Spleen (tissue), 11 donors: ENCODE results near the gene TM9SF4. TPM values are rescaled to one million over a fixed set of nuclear protein-coding genes. Genes with fewer than 3 reads are reported as not detected.

Experiments
- DNase-seq: peaks from one replicate; pipeline ENCODE4 v3.0.0-alpha.2; 2020
- H3K27ac ChIP-seq, 8 donors: fragments of 200-600 bp; sonication (generic) in 7 of 8; 1 replicate in 4 of 8; 2 replicates in 4 of 8; pipeline versions ENCODE4 v1.5.0 to v1.8.0; 2016 to 2021; ENCODE audit warnings: inconsistent platforms in 4 of 8, mild to moderate bottlenecking in 4 of 8, moderate library complexity in 1 of 8
- H3K27me3 ChIP-seq, 7 donors: fragments of 200-600 bp; sonication (generic) in 6 of 7; replicated peaks in 1 of 7; 1 replicate in 4 of 7; 2 replicates in 3 of 7; pipeline versions ENCODE4 v1.5.0 to v1.8.0; 2016 to 2021; ENCODE audit warnings: inconsistent platforms in 3 of 7, mild to moderate bottlenecking in 1 of 7
- H3K36me3 ChIP-seq, 6 donors: fragments of 200-600 bp; sonication (generic) in 5 of 6; 1 replicate in 4 of 6; 2 replicates in 2 of 6; pipeline versions ENCODE4 v1.5.0 to v1.8.0; 2016 to 2021; ENCODE audit warnings: inconsistent platforms in 2 of 6
- H3K4me1 ChIP-seq, 6 donors: fragments of 200-600 bp; sonication (generic) in 5 of 6; 1 replicate in 3 of 6; 2 replicates in 3 of 6; pipeline versions ENCODE4 v1.5.0 to v1.8.0; 2016 to 2021; ENCODE audit warnings: inconsistent platforms in 3 of 6
- H3K4me3 ChIP-seq, 8 donors: fragments of 200-600 bp; sonication (generic) in 7 of 8; 1 replicate in 4 of 8; 2 replicates in 4 of 8; pipeline versions ENCODE4 v1.5.0 to v1.8.0; 2016 to 2021; ENCODE audit warnings: inconsistent platforms in 4 of 8, mild to moderate bottlenecking in 4 of 8, moderate library complexity in 2 of 8
- H3K9me3 ChIP-seq, 8 donors: fragments of 200-600 bp; sonication (generic) in 7 of 8; 1 replicate in 4 of 8; 2 replicates in 4 of 8; pipeline versions ENCODE4 v1.5.0 to v1.8.0; 2016 to 2021; ENCODE audit warnings: inconsistent platforms in 4 of 8
- POLR2A ChIP-seq, 3 donors: fragments of 450-650 bp; IDR thresholded peaks; one replicate each; pipeline ENCODE4 v1.5.1; 2017; ENCODE audit warnings: antibody characterized with exemption in 3 of 3, mild to moderate bottlenecking in 1 of 3
- POLR2AphosphoS5 ChIP-seq, 3 donors: sonication (generic); formaldehyde crosslinking; IDR thresholded peaks; one replicate each; pipeline ENCODE4 v1.5.1; 2017; ENCODE audit warnings: antibody characterized with exemption in 3 of 3
- WGBS, 5 donors: extraction: QIAGEN DNeasy Blood & Tissue Kit in 3 of 5; methylation state at CpG; one replicate each; pipeline versions ENCODE4 v1.1.5 to v1.1.7; 2013 to 2018; 5-methylcytosine and 5-hydroxymethylcytosine counted together
- intact Hi-C: fragments of 100-400 bp; cut with DNase I; formaldehyde crosslinking; loops from one replicate; pipeline ENCODE4 v1.15.0; 2023; ENCODE audit warnings: low total_unique reads
- polyA plus RNA-seq, 3 donors: library from polyadenylated mRNA; stranded (reverse); fragments of 200-250 nt; gene quantifications; one replicate each; pipeline ENCODE4 v1.2.1, GENCODE V29; 2013
- total RNA-seq, 7 donors: library from RNA; depleted of rRNA in 3 of 7; stranded (reverse); fragments of >200 nt in 3 of 7; fragmentation: NEBNext Ultra II Directional in 4 of 7; extraction: Animal tissue kit (Norgen Biotek cat#: 25700) in 4 of 7; gene quantifications; one replicate each; pipeline versions ENCODE4 v1.1.0 to v1.2.1, GENCODE V29; 2016 to 2021
- TF ChIP-seq, protein P1 (sequence below), 11 experiments: fragments of 200-600 bp in 7 of 11; fragments of 450-650 bp in 4 of 11; sonication (generic) in 4 of 11; IDR thresholded peaks in 8 of 11; conservative IDR thresholded peaks in 3 of 11; 1 replicate in 7 of 11; 2 replicates in 4 of 11; pipeline versions ENCODE4 v1.4.0 to v1.8.0; 2016 to 2021; ENCODE audit warnings: antibody characterized with exemption in 11 of 11, inconsistent platforms in 4 of 11, mild to moderate bottlenecking in 1 of 11
- donor health status: healthy with polysubstance abuse.
- donor health status: DM: no; HTN: no; CAD: no; lungs with moderate emphysema.
- donor health status: DM: no; HTN: no; CAD: no.
- donor health status: Bipolar disorder and iron deficiency.
- donor health status: healthy.
- donor health status: DM: no; HTN: no; CAD: no.
- donor health status: DM: yes; HTN: yes; CAD: no.

Gene TM9SF4
- total and polyA plus RNA-seq, 10 donors = 12.0 to 58.3 (median 41.0) TPM

DNA sequence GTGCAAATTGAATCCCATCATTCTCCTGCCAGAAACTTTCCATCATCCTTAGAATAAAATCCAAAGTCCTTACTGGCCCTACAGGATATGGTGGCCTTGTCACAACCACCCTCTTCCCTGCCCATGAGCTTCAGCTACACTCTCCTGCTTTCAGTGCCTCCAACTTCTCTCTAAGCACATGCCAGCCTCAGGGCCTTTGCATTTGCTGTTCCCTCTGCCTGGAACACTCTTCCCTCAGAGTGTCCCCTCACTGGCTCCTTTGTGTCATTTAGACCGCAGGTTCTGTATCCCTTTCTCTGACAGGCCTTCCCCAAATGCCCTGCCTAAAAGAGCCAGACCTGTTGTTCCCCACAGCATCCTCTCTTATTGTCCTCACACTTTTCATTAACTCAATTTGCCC, 39.2 kb upstream of the TM9SF4 start:
- 69 to 95% (median 79%) methylated on average over 1 of the region's 1 CpG for WGBS, 5 donors
- no peak for DNase-seq
- peaks cover 0 to 70% (median 31%) of the 10 kb centered on the region in 6 donors for H3K4me1 ChIP-seq
- H3K36me3 ChIP-seq = peaks cover 0 to 48% (median 13%) of the 10 kb centered on the region in 6 donors
- H3K4me3 ChIP-seq = peak overlapping the region in 1 of 8 donors; percentile 43
- TF ChIP-seq POLR2A (IDR thresholded peaks at IDR 0.05) (no peak), POLR2AphosphoS5 (IDR thresholded peaks at IDR 0.05) (no peak)
- TF ChIP-seq, protein P1, sequence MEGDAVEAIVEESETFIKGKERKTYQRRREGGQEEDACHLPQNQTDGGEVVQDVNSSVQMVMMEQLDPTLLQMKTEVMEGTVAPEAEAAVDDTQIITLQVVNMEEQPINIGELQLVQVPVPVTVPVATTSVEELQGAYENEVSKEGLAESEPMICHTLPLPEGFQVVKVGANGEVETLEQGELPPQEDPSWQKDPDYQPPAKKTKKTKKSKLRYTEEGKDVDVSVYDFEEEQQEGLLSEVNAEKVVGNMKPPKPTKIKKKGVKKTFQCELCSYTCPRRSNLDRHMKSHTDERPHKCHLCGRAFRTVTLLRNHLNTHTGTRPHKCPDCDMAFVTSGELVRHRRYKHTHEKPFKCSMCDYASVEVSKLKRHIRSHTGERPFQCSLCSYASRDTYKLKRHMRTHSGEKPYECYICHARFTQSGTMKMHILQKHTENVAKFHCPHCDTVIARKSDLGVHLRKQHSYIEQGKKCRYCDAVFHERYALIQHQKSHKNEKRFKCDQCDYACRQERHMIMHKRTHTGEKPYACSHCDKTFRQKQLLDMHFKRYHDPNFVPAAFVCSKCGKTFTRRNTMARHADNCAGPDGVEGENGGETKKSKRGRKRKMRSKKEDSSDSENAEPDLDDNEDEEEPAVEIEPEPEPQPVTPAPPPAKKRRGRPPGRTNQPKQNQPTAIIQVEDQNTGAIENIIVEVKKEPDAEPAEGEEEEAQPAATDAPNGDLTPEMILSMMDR (IDR thresholded peaks at IDR 0.05 in 8 of 11, conservative IDR thresholded peaks at IDR 0.05 in 3 of 11) = no peak
- intact Hi-C loops = no loop called here
- H3K27ac ChIP-seq = peak overlapping the region in 7 of 8 donors; percentile 45 to 92 (median 84)
- H3K9me3 ChIP-seq = no peaks in the 10 kb centered on the region
- H3K27me3 ChIP-seq = no peaks in the 10 kb centered on the region

DNA sequence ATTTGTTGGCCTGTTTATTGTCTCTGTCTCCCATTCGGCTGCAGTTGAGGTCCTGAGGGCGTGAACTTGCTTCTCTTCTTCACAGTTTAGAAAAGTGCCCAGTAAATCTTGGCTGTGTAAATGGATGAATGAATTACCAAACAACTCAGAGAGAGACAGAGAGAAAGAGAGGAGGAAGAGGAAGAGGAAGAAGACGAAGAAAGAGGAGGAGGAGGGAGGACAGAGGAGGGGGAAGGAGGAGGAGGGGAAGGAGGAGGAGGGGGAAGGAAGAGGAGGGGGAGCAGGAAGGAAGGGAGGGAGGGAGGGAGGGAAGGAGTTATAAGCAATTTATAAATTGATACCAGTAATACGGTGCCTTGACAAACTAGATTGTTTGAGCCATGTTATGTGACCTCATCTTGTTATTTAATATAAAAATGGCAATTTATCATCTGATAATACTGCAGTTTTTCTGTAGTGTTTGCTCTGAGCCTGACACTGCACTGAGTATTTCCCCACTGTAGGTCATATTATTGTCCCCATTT, 38.8 kb upstream of the TM9SF4 start:
- intact Hi-C loops = no loop called here
- H3K27ac ChIP-seq = peak overlapping the region in 7 of 8 donors; percentile 45 to 92 (median 84)

GRCh38 chr20:32071395-32072167, 37.9 kb upstream of the TM9SF4 start:
- TF ChIP-seq, protein P1 (IDR thresholded peaks at IDR 0.05 in 8 of 11, conservative IDR thresholded peaks at IDR 0.05 in 3 of 11) = no peak
- TF ChIP-seq POLR2A (IDR thresholded peaks at IDR 0.05) = no peak
- TF ChIP-seq POLR2AphosphoS5 (IDR thresholded peaks at IDR 0.05) = peak in 1 of 3 donors; percentile 54
- Histone ChIP-seq H3K4me3 (peak overlapping the region in 1 of 8 donors; percentile 23), H3K9me3 (no peaks in the 10 kb centered on the region), H3K27me3 (no peaks in the 10 kb centered on the region), H3K4me1 (peaks cover 0 to 67% (median 31%) of the 10 kb centered on the region in 6 donors), H3K27ac (peak overlapping the region in 7 of 8 donors; percentile 15 to 92 (median 82)), H3K36me3 (peaks cover 0 to 55% (median 13%) of the 10 kb centered on the region in 6 donors)
- intact Hi-C loops = no loop called here
- 87 to 92% (median 90%) methylated on average over 15 to 17 of the region's 17 CpGs for WGBS, 5 donors
- no peak for DNase-seq

More for the DNA sequence above, 38.8 kb upstream of the TM9SF4 start:
- TF ChIP-seq, protein P1 (IDR thresholded peaks at IDR 0.05 in 8 of 11, conservative IDR thresholded peaks at IDR 0.05 in 3 of 11) = no peak
- TF ChIP-seq POLR2AphosphoS5 (IDR thresholded peaks at IDR 0.05) (no peak), POLR2A (IDR thresholded peaks at IDR 0.05) (no peak)
- Histone ChIP-seq H3K4me3 (peak overlapping the region in 1 of 8 donors; percentile 43), H3K36me3 (peaks cover 0 to 50% (median 13%) of the 10 kb centered on the region in 6 donors), H3K27me3 (no peaks in the 10 kb centered on the region), H3K9me3 (no peaks in the 10 kb centered on the region), H3K4me1 (peaks cover 0 to 66% (median 29%) of the 10 kb centered on the region in 6 donors)
- 33 to 46% (median 34%) methylated on average over 4 of the region's 4 CpGs for WGBS, 5 donors
- no peak for DNase-seq
